Kidney epithelial cell (primary cell): Measurements from ENCODE around the gene NCOA3. TPM values are rescaled to one million over a fixed set of nuclear protein-coding genes. Genes with fewer than 3 reads are reported as not detected.

Experiments
- DNase-seq: peaks from one replicate; pipeline ENCODE4 v3.0.0-alpha.2; 2010; ENCODE audit warnings: low read depth
- H3K27me3 ChIP-seq: 2 replicates; pipeline ENCODE4 v1.6.0; 2011; ENCODE audit warnings: low read length; ENCODE audit not compliant: control insufficient read depth, insufficient read depth
- H3K36me3 ChIP-seq: 2 replicates; pipeline ENCODE4 v1.5.1; 2011; ENCODE audit warnings: low read length; ENCODE audit not compliant: control insufficient read depth, insufficient read depth
- H3K4me3 ChIP-seq: 2 replicates; pipeline ENCODE4 v1.5.1; 2011; ENCODE audit warnings: low read depth, mild to moderate bottlenecking, control low read depth, low read length
- CTCF ChIP-seq: IDR thresholded peaks from 2 replicates; pipeline ENCODE4 v1.5.1; 2011; ENCODE audit warnings: mild to moderate bottlenecking, moderate library complexity, low read length, control low read depth, inconsistent platforms; ENCODE audit not compliant: insufficient read depth, poor library complexity, severe bottlenecking
- total RNA-seq: library from RNA; depleted of rRNA; stranded (reverse); fragments of >200 nt; gene quantifications from 2 replicates; pipeline ENCODE4 v1.2.3, GENCODE V29; 2015

Gene NCOA3
- total RNA-seq, 1 donor from 2014 or later = 27.3 TPM

- no peak for DNase-seq
- no peaks in the 10 kb centered on the region for H3K27me3 ChIP-seq
- H3K4me3 ChIP-seq = no peak overlapping the region
- TF ChIP-seq CTCF = no peak
- no peaks in the 10 kb centered on the region for H3K36me3 ChIP-seq
Measured at GRCh38 chr20:47597090-47597489, 95.4 kb downstream of the NCOA3 start.

GRCh38 chr20:47598911-47599744 lies 97.4 kb downstream of the NCOA3 start:
- H3K27me3 ChIP-seq = no peaks in the 10 kb centered on the region

GRCh38 chr20:47600967-47601547 lies 99.4 kb downstream of the NCOA3 start:
- Histone ChIP-seq H3K36me3 (no peaks in the 10 kb centered on the region), H3K27me3 (no peaks in the 10 kb centered on the region), H3K4me3 (no peak overlapping the region)
- TF ChIP-seq CTCF = no peak
- no peak for DNase-seq

More at GRCh38 chr20:47598911-47599744, 97.4 kb downstream of the NCOA3 start:
- DNase-seq = no peak
- no peak for TF ChIP-seq CTCF
- Histone ChIP-seq H3K4me3 (no peak overlapping the region), H3K36me3 (no peaks in the 10 kb centered on the region)

- no peak for TF ChIP-seq CTCF
- H3K27me3 ChIP-seq = no peaks in the 10 kb centered on the region
- no peak overlapping the region for H3K4me3 ChIP-seq
- DNase-seq = no peak
- no peaks in the 10 kb centered on the region for H3K36me3 ChIP-seq
Measured at GRCh38 chr20:47603260-47603659, 101.6 kb downstream of the NCOA3 start.

- TF ChIP-seq CTCF = no peak
- H3K36me3 ChIP-seq = no peaks in the 10 kb centered on the region
- H3K27me3 ChIP-seq = no peaks in the 10 kb centered on the region
- DNase-seq = no peak
- no peak overlapping the region for H3K4me3 ChIP-seq
Measured at GRCh38 chr20:47605673-47606413, 104.2 kb downstream of the NCOA3 start.
